GM23338 (cell line): ENCODE results near the gene RFXAP. TPM values are rescaled to one million over a fixed set of nuclear protein-coding genes. Genes with fewer than 3 reads are reported as not detected.

Experiments used
- ATAC-seq: fragments of 200-7000 bp; cut with Tn5 transposase; 3 replicates; pipeline ENCODE4 v1.9.1; 2020
- DNase-seq: peaks from one replicate; pipeline ENCODE4 v3.0.0-alpha.2; 2015; ENCODE audit warnings: low spot score
- H2AFZ ChIP-seq: fragments of 200-600 bp; sonication (generic); 2 replicates; pipeline ENCODE4 v1.8.0; 2016; ENCODE audit warnings: antibody characterized with exemption, mild to moderate bottlenecking, moderate library complexity
- H3F3A ChIP-seq: fragments of 200-600 bp; sonication (generic); replicated peaks from 2 replicates; pipeline ENCODE4 v1.8.0; 2017; ENCODE audit warnings: antibody characterized with exemption, mixed run types, low read depth
- H3K27ac ChIP-seq: fragments of 200-600 bp; sonication (generic); 2 replicates; pipeline ENCODE4 v1.6.1; 2016; ENCODE audit warnings: low read depth
- H3K27me3 ChIP-seq: fragments of 200-600 bp; sonication (generic); 2 replicates; pipeline ENCODE4 v1.8.0; 2016; ENCODE audit warnings: mild to moderate bottlenecking, mixed run types, moderate library complexity; ENCODE audit not compliant: insufficient read depth
- H3K36me3 ChIP-seq: fragments of 200-600 bp; sonication (generic); 2 replicates; pipeline ENCODE4 v1.8.0; 2016; ENCODE audit warnings: mild to moderate bottlenecking; ENCODE audit not compliant: insufficient read depth
- H3K4me1 ChIP-seq: fragments of 200-600 bp; sonication (generic); 2 replicates; pipeline ENCODE4 v1.8.0; 2016; ENCODE audit warnings: mild to moderate bottlenecking, moderate library complexity; ENCODE audit not compliant: insufficient read depth
- H3K4me2 ChIP-seq: fragments of 200-600 bp; sonication (generic); 2 replicates; pipeline ENCODE4 v1.7.1; 2017; ENCODE audit warnings: mixed run types
- H3K4me3 ChIP-seq: fragments of 200-600 bp; sonication (generic); 2 replicates; pipeline ENCODE4 v1.6.1; 2016; ENCODE audit warnings: mixed run types
- H3K79me2 ChIP-seq: fragments of 200-600 bp; sonication (generic); replicated peaks from 2 replicates; pipeline ENCODE4 v1.8.0; 2017; ENCODE audit warnings: mild to moderate bottlenecking; ENCODE audit not compliant: insufficient read depth
- H3K9me2 ChIP-seq: fragments of 200-600 bp; sonication (generic); 2 replicates; pipeline ENCODE4 v1.8.0; 2017; ENCODE audit not compliant: insufficient read depth
- H4K20me1 ChIP-seq: fragments of 200-600 bp; sonication (generic); replicated peaks from 2 replicates; pipeline ENCODE4 v1.8.0; 2017; ENCODE audit warnings: mild to moderate bottlenecking; ENCODE audit not compliant: insufficient read depth
- H3K27ac Mint-ChIP-seq: 2 replicates; pipeline ENCODE4 v1.8.0; 2020; ENCODE audit warnings: inconsistent platforms, mild to moderate bottlenecking, moderate library complexity, mixed read lengths
- H3K27me3 Mint-ChIP-seq: 3 replicates; pipeline ENCODE4 v1.8.0; 2022; ENCODE audit warnings: low read depth, mild to moderate bottlenecking, moderate library complexity, mixed read lengths, inconsistent platforms; ENCODE audit not compliant: insufficient read depth, poor library complexity
- H3K36me3 Mint-ChIP-seq: 3 replicates; pipeline ENCODE4 v1.8.0; 2021; ENCODE audit warnings: low read depth, mild to moderate bottlenecking, inconsistent platforms, moderate library complexity, mixed read lengths
- H3K4me1 Mint-ChIP-seq: 3 replicates; pipeline ENCODE4 v1.8.0; 2020; ENCODE audit warnings: mild to moderate bottlenecking, inconsistent platforms, mixed read lengths
- H3K4me3 Mint-ChIP-seq: 3 replicates; pipeline ENCODE4 v1.8.0; 2021; ENCODE audit warnings: moderate library complexity, mild to moderate bottlenecking, inconsistent platforms, mixed read lengths
- H3K9me3 Mint-ChIP-seq: 3 replicates; pipeline ENCODE4 v1.8.0; 2020; ENCODE audit warnings: moderate library complexity, mild to moderate bottlenecking, inconsistent platforms, mixed read lengths
- EZH2phosphoT487 ChIP-seq: fragments of 200-600 bp; sonication (generic); IDR thresholded peaks from one replicate; pipeline ENCODE4 v1.8.1; 2018; ENCODE audit warnings: antibody characterized with exemption; ENCODE audit not compliant: unreplicated experiment
- POLR2AphosphoS5 ChIP-seq: IDR thresholded peaks from 2 replicates; pipeline ENCODE4 v1.6.1; 2016; ENCODE audit warnings: antibody characterized with exemption, low read depth
- ZNF114 ChIP-seq: fragments of 250-450 bp; sonication (Bioruptor Pico); IDR thresholded peaks from 2 replicates; pipeline ENCODE4 v1.5.0; 2020; ENCODE audit warnings: mild to moderate bottlenecking, moderate library complexity
- ZNF331 ChIP-seq: fragments of 250-450 bp; sonication (Bioruptor Pico); IDR thresholded peaks from 2 replicates; pipeline ENCODE4 v1.5.0; 2020; ENCODE audit warnings: low read depth, mild to moderate bottlenecking, moderate library complexity
- ZNF462 ChIP-seq: fragments of 250-450 bp; sonication (Bioruptor Pico); IDR thresholded peaks from 2 replicates; pipeline ENCODE4 v1.5.0; 2020; ENCODE audit warnings: mild to moderate bottlenecking, moderate library complexity
- polyA plus RNA-seq: library from polyadenylated mRNA; unstranded; fragments of >200 nt; fragmentation: Nextera tagmentation; extraction: Ambion mirVana; gene quantifications from 2 replicates; pipeline ENCODE4 v1.2.1, GENCODE V29; 2016
- total RNA-seq: library from RNA; depleted of rRNA; stranded (reverse); fragments of >200 nt; shearing (Covaris generic); gene quantifications from 2 replicates; pipeline ENCODE4 v1.2.3, GENCODE V29; 2014
- TF ChIP-seq, protein P1 (sequence below): IDR thresholded peaks from one replicate; pipeline ENCODE4 v1.6.1; 2018; ENCODE audit warnings: antibody characterized with exemption; ENCODE audit not compliant: unreplicated experiment
- TF ChIP-seq, protein P2 (sequence below): IDR thresholded peaks from 2 replicates; pipeline ENCODE4 v1.6.1; 2016; ENCODE audit warnings: antibody characterized with exemption
- TF ChIP-seq, protein P3 (sequence below), 2 experiments: fragments of 200-600 bp in 1 of 2; sonication (generic) in 1 of 2; conservative IDR thresholded peaks; 2 replicates each; pipeline versions ENCODE4 v1.5.1 to v1.6.1; 2016 to 2017; ENCODE audit warnings: antibody characterized with exemption in 2 of 2, low read depth in 2 of 2, mild to moderate bottlenecking in 2 of 2, moderate library complexity in 1 of 2

Gene RFXAP
- total and polyA plus RNA-seq, 2 experiments from 2014 or later: 6.3 to 8.5 TPM

GRCh38 chr13:36789061-36789460, 30.0 kb upstream of the RFXAP start (continued):
- TF ChIP-seq, protein P1, sequence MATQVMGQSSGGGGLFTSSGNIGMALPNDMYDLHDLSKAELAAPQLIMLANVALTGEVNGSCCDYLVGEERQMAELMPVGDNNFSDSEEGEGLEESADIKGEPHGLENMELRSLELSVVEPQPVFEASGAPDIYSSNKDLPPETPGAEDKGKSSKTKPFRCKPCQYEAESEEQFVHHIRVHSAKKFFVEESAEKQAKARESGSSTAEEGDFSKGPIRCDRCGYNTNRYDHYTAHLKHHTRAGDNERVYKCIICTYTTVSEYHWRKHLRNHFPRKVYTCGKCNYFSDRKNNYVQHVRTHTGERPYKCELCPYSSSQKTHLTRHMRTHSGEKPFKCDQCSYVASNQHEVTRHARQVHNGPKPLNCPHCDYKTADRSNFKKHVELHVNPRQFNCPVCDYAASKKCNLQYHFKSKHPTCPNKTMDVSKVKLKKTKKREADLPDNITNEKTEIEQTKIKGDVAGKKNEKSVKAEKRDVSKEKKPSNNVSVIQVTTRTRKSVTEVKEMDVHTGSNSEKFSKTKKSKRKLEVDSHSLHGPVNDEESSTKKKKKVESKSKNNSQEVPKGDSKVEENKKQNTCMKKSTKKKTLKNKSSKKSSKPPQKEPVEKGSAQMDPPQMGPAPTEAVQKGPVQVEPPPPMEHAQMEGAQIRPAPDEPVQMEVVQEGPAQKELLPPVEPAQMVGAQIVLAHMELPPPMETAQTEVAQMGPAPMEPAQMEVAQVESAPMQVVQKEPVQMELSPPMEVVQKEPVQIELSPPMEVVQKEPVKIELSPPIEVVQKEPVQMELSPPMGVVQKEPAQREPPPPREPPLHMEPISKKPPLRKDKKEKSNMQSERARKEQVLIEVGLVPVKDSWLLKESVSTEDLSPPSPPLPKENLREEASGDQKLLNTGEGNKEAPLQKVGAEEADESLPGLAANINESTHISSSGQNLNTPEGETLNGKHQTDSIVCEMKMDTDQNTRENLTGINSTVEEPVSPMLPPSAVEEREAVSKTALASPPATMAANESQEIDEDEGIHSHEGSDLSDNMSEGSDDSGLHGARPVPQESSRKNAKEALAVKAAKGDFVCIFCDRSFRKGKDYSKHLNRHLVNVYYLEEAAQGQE: no peak
- TF ChIP-seq EZH2phosphoT487: no peak
- TF ChIP-seq ZNF114 (CRISPR knock-in tag): no peak
- no peak for TF ChIP-seq ZNF331
- TF ChIP-seq, protein P2, sequence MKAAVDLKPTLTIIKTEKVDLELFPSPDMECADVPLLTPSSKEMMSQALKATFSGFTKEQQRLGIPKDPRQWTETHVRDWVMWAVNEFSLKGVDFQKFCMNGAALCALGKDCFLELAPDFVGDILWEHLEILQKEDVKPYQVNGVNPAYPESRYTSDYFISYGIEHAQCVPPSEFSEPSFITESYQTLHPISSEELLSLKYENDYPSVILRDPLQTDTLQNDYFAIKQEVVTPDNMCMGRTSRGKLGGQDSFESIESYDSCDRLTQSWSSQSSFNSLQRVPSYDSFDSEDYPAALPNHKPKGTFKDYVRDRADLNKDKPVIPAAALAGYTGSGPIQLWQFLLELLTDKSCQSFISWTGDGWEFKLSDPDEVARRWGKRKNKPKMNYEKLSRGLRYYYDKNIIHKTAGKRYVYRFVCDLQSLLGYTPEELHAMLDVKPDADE: no peak
- TF ChIP-seq, protein P3, sequence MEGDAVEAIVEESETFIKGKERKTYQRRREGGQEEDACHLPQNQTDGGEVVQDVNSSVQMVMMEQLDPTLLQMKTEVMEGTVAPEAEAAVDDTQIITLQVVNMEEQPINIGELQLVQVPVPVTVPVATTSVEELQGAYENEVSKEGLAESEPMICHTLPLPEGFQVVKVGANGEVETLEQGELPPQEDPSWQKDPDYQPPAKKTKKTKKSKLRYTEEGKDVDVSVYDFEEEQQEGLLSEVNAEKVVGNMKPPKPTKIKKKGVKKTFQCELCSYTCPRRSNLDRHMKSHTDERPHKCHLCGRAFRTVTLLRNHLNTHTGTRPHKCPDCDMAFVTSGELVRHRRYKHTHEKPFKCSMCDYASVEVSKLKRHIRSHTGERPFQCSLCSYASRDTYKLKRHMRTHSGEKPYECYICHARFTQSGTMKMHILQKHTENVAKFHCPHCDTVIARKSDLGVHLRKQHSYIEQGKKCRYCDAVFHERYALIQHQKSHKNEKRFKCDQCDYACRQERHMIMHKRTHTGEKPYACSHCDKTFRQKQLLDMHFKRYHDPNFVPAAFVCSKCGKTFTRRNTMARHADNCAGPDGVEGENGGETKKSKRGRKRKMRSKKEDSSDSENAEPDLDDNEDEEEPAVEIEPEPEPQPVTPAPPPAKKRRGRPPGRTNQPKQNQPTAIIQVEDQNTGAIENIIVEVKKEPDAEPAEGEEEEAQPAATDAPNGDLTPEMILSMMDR (conservative IDR thresholded peaks at IDR 0.05; ENCODE audit: low read depth in 2 of 2): no peak

GRCh38 chr13:36789730-36790129, 29.3 kb upstream of the RFXAP start:
- ATAC-seq (no peak), DNase-seq (no peak)
- no peak overlapping the region for H3K4me2 ChIP-seq
- no peaks in the 10 kb centered on the region for H3K36me3 ChIP-seq
- H3K27me3 ChIP-seq: no peaks in the 10 kb centered on the region
- Mint-ChIP-seq H3K4me3 (no peak overlapping the region), H3K27me3 (no peaks in the 10 kb centered on the region), H3K9me3 (no peaks in the 10 kb centered on the region), H3K36me3 (no peaks in the 10 kb centered on the region), H3K4me1 (peaks cover 15% of the 10 kb centered on the region), H3K27ac (no peak overlapping the region)
- no peak overlapping the region for H3K4me3 ChIP-seq
- no peaks in the 10 kb centered on the region for H3K79me2 ChIP-seq
- H3K9me2 ChIP-seq: no peaks in the 10 kb centered on the region
- H3F3A ChIP-seq: no peaks in the 10 kb centered on the region
- no peak for TF ChIP-seq POLR2AphosphoS5
- TF ChIP-seq ZNF462: no peak
- TF ChIP-seq, protein P3 (conservative IDR thresholded peaks at IDR 0.05; ENCODE audit: low read depth in 2 of 2): no peak
- no peak for TF ChIP-seq ZNF114 (CRISPR knock-in tag)
- no peak for TF ChIP-seq ZNF331
- H3K4me1 ChIP-seq: no peaks in the 10 kb centered on the region
- no peak overlapping the region for H3K27ac ChIP-seq
- peak overlapping the region; percentile 60; the same call in 1 of the 2 replicates for H2AFZ ChIP-seq
- H4K20me1 ChIP-seq: no peaks in the 10 kb centered on the region
